ENCODE data around the gene KLHL15.

The KLHL15 gene

DNA sequence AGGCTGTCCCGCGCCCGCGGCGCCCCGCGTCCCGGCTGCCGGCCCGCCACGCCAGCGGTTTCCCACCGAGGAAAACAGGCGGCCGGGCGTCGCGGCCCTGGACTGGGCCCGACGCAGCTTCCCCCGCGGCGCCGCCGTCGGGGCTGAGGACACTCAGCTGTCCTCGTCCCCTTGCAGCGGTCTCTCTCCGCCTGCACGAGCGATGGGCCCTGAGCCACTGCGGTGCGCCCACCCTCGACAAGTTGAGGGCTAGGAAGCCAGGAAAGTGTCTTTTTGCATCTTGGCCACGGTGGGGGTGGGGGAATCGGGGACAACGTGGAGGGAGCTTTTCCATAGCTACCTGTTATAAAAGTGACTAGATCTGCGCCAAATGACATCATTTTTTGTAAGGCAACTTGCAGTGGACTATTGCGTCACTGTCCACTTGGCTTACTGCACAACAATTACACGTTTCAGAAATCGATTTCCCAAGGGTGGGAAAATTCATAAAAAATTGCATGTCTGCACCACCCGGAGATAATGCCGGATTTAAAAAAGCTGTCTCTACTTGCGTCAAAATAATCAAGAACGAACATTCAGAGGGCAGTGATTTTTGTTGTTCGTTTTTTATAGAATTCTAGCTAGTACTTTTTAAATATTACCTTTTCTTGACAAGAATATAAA, 1.1 kb downstream of the KLHL15 start:
- in situ Hi-C loops (cut with MboI; ENCODE audit: low sequenced_read_pairs), result loop anchor here (10.0 kb wide), 1 partner anchor 111 kb away; no protein-coding TSS in a partner anchor
- Histone ChIP-seq H3K36me3 (replicated peaks) (no peaks in the 10 kb centered on the region), H3K9me3 (no peaks in the 10 kb centered on the region), H3K27me3 (ENCODE audit: low read depth) (no peaks in the 10 kb centered on the region), H3K4me1 (peaks cover 15% of the 10 kb centered on the region), H3K4me3 (peak overlapping the region; percentile 85)
- peak in 1 of 2 experiments; percentile 25 for DNase-seq (ENCODE audit: low spot score in 2 of 2)

DNA sequence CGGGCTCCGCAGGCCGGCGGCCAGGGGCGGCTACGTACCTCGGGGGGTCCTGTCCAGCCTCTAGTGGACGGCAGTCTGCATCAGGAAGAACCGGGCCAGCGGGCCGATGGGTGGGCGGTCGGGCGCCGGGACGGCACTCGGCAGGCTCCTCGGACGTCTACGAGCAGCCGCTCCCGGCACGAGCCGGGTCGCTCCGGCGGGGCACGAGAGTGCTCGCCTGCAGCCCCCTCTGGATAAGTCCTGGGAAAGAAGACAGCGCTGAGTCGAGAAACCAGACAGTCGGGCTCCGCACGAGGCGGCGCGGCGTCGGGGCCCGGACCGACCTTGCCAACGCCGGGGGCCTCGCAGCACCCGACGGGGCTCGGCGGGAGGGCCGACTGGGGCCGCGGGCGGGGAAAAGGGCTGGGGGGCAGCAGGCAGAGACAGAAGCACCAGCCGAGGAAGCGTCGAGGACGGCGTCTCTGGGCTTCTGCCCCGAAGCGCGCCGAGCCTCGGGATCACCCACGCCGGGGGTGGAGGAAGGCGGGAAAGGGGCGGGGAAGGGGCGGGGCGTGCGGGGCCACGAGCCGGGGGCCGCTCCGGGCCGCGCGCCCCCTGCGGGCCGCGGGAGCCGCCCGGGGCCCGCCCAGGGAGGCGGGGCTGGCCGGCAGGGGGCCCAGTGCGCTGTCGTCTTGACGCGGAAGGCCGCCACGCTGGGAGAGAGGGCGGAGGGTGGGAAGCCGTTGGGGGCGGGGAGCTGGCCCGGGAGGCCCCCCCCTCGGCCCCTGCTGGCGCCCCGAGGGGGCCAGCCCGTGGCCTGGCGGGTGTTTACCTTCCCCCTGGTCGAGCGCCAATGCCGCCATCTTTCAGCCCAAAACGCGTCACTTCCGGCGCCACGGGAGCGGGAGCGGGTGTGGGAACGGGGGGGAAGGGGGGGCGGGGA, 1.9 kb downstream of the KLHL15 start:
- DNase-seq (ENCODE audit: low spot score in 2 of 2), result peak; percentile 88 to 95
- Histone ChIP-seq H3K36me3 (replicated peaks) (no peaks in the 10 kb centered on the region), H3K4me1 (peaks cover 18% of the 10 kb centered on the region), H3K9me3 (no peaks in the 10 kb centered on the region), H3K4me3 (peak overlapping the region; percentile 85), H3K27me3 (ENCODE audit: low read depth) (no peaks in the 10 kb centered on the region)
- in situ Hi-C loops (cut with MboI; ENCODE audit: low sequenced_read_pairs), result loop anchor here (10.0 kb wide), 1 partner anchor 110 kb away; no protein-coding TSS in a partner anchor

DNA sequence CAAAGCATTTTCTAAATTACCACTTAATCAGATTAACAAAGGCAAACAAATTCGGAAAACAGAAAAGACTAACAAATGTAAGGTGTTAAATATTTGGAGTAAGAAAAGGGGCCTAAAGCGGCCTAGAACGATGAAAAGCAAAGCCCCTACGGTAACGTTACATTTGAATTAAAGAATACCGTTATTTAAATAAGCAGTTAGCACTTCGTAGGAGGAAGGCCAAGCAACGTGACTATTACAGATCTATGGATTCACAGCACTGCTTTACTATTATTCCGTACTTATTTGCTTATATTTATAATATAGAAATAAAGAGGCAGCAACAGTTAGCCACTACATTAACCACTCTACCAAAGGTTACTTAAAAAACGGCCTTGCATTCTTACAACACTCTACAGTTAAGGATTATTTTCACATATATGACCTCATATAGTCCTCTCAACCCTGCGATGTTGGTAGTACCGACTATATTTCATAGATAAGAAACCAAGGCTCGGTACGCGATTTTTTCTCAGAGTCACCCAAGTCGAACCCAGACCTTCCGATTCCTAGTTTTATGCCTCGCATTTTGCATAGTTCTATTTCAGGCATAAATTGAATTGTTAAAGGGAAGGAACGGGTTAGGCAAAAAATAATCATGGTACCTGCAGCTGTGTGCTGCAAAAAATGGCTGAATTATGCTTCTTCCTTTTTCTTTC, 2.9 kb downstream of the KLHL15 start:
- no peak for DNase-seq (ENCODE audit: low spot score in 2 of 2)
- peak overlapping the region; percentile 85 for H3K4me3 ChIP-seq
- peaks cover 18% of the 10 kb centered on the region for H3K4me1 ChIP-seq

DNA sequence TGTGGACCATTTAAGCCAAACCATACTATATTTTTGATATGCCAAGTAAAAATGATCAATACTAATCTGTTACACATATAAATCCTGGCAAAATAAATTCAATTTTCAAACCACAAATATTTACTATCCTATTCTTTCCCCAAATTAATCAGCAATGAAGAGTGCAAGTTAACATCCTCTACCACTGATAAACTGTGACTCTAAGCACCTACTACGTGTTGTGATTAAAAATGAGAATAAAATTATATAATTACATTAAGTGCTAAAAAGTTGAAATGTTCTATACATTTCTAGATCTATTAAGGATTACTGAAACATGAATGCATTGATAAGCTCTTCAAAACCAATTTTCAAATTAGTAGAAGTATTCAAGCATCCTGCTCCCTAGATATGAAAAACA, 3.4 kb downstream of the KLHL15 start:
- H3K4me1 ChIP-seq, result peaks cover 18% of the 10 kb centered on the region
- H3K9me3 ChIP-seq, result no peaks in the 10 kb centered on the region
- H3K4me3 ChIP-seq, result peak overlapping the region; percentile 85
- no peaks in the 10 kb centered on the region for H3K27me3 ChIP-seq (ENCODE audit: low read depth)
- in situ Hi-C loops (cut with MboI; ENCODE audit: low sequenced_read_pairs), result loop anchor here (10.0 kb wide), 1 partner anchor 109 kb away; no protein-coding TSS in a partner anchor
- DNase-seq (ENCODE audit: low spot score in 2 of 2), result no peak
- peaks cover 4% of the 10 kb centered on the region; the same call in 1 of the 2 replicates for H3K36me3 ChIP-seq (replicated peaks)

More for the DNA sequence above, 2.9 kb downstream of the KLHL15 start:
- peaks cover 4% of the 10 kb centered on the region; the same call in 1 of the 2 replicates for H3K36me3 ChIP-seq (replicated peaks)
- H3K9me3 ChIP-seq, result no peaks in the 10 kb centered on the region
- in situ Hi-C loops (cut with MboI; ENCODE audit: low sequenced_read_pairs), result loop anchor here (10.0 kb wide), 1 partner anchor 109 kb away; no protein-coding TSS in a partner anchor
- H3K27me3 ChIP-seq (ENCODE audit: low read depth), result no peaks in the 10 kb centered on the region

DNA sequence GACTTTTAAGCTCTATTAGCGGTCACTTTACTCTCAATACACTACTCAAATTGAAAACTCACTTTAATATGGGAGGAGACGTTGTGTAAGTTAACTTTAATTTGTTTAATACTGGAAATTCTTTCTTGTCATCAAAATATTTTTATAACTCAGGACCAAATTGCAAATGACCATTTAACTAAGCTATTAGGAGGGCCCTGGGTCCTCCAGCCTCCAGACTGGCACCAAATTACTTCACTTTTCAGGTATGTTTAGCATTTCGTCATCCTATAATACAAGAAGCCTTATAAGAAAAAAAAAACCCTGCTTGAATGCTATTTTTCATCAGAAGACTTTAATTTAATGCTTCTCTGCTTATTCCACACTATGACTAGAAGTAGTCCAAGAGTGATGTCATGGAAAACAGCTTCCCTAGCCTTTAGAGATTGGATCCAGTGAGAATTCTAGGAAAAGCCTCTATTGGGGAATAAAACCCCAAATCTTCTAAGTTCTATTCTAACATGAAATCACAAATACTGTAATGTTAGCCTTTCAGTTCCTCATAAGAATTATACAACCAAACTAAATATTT, 6.6 kb downstream of the KLHL15 start:
- H3K27me3 ChIP-seq (ENCODE audit: low read depth), result no peaks in the 10 kb centered on the region
- DNase-seq (ENCODE audit: low spot score in 2 of 2), result no peak
- H3K4me1 ChIP-seq, result peaks cover 10% of the 10 kb centered on the region
- in situ Hi-C loops (cut with MboI; ENCODE audit: low sequenced_read_pairs), result loop anchor here (10.0 kb wide), 1 partner anchor 106 kb away; no protein-coding TSS in a partner anchor
- H3K9me3 ChIP-seq, result no peaks in the 10 kb centered on the region
- H3K4me3 ChIP-seq, result no peak overlapping the region
- H3K36me3 ChIP-seq (replicated peaks), result peaks cover 4% of the 10 kb centered on the region

DNA sequence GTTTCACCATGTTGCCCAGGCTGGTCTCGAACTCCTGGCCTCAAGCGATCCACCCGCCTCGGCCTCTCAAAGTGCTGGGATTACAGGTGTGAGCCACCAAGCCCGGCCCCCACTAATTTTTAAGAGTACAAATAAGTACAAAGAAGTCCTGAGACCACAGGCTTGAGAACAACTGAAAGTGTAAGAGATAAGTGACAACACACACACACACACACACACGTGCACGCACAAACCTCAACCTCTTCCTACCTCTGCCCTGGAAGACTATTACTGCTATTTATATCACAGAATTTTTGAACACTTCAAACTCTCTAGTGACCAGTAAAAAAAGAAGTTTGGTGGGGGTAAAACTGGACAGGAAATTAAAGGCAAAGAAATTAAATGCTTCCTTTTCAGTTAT, 7.5 kb downstream of the KLHL15 start:
- no peaks in the 10 kb centered on the region for H3K27me3 ChIP-seq (ENCODE audit: low read depth)
- peaks cover 10% of the 10 kb centered on the region for H3K4me1 ChIP-seq
- H3K9me3 ChIP-seq, result no peaks in the 10 kb centered on the region
- H3K4me3 ChIP-seq, result no peak overlapping the region
- peaks cover 4% of the 10 kb centered on the region for H3K36me3 ChIP-seq (replicated peaks)
- in situ Hi-C loops (cut with MboI; ENCODE audit: low sequenced_read_pairs), result no loop called here
- DNase-seq (ENCODE audit: low spot score in 2 of 2), result no peak

DNA sequence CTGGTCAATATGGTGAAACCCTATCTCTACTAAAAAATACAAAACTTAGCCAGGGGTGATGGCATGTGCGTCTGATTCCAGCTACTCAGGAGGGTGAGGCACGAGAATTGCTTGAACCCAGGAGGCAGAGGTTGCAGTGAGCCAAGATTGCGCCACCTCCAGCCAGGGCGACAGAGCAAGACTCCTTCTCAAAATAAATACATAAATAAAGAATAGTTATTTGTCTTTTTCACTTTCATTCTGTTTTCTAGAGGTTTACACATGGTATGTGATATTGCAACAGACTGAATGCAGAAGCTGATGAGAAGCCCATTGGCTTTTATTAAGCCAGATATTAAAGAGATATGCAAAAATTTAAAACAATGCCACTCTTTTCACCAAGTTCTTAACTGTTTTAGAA, 8.2 kb downstream of the KLHL15 start:
- Histone ChIP-seq H3K27me3 (ENCODE audit: low read depth) (no peaks in the 10 kb centered on the region), H3K4me3 (no peak overlapping the region), H3K4me1 (peaks cover 10% of the 10 kb centered on the region), H3K9me3 (no peaks in the 10 kb centered on the region), H3K36me3 (replicated peaks) (peaks cover 4% of the 10 kb centered on the region)
- no peak for DNase-seq (ENCODE audit: low spot score in 2 of 2)
- in situ Hi-C loops (cut with MboI; ENCODE audit: low sequenced_read_pairs), result no loop called here

DNA sequence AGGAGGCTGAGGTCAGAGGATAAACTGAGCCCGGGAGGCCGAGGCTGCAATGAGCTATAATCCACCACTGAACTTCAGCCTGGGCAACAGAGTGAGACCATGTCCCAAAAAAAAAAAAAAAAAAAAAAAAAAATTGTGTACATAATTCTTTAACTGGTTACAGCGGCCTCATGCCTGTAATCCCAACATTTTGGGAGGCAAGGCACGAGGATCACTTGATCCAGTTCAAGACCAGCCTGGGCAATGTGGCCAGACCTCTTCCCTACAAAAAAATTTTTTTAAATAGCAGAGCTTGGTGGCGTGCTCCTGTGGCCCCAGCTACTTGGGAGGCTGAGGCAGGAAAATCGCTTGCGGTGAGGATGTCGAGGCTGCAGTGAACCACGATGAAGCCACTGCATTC, 9.3 kb downstream of the KLHL15 start:
- in situ Hi-C loops (cut with MboI; ENCODE audit: low sequenced_read_pairs), result no loop called here
- no peaks in the 10 kb centered on the region for H3K9me3 ChIP-seq
- DNase-seq (ENCODE audit: low spot score in 2 of 2), result no peak
- H3K36me3 ChIP-seq (replicated peaks), result peaks cover 4% of the 10 kb centered on the region
- peaks cover 3% of the 10 kb centered on the region for H3K4me1 ChIP-seq
- H3K27me3 ChIP-seq (ENCODE audit: low read depth), result no peaks in the 10 kb centered on the region
- no peak overlapping the region for H3K4me3 ChIP-seq

DNA sequence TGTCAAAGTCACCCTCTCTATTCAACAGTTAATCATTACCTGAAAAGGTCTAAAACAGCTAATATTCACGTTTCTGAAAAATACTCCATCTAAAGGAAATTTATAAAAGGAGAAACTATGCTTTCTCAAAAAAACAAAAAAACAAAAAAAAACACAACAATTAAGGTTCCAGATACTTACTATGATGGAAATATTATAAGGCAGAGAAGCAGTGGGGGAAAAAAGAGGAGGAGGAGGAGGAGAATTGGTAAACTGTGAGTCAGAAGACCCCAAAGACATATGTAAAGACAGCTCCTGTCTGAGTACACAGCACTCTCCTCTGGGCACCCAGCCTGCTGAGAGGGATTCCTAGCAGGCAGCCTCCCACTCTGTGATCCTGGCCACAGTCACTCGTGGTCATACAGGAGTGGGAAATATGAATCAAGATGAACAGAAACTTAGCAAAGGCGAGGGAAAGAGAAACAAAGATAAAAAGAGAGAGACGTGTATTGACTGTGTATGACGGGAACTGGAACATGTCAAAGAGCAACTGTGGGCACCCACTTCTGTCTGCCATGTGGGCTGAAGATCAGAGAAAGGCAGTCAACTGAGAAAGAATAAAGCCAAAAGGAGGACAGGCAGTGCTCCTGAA, 12.5 kb downstream of the KLHL15 start:
- in situ Hi-C loops (cut with MboI; ENCODE audit: low sequenced_read_pairs), result no loop called here
- H3K4me3 ChIP-seq, result no peak overlapping the region
- no peaks in the 10 kb centered on the region; the same call in 1 of the 2 replicates for H3K36me3 ChIP-seq (replicated peaks)
- no peaks in the 10 kb centered on the region for H3K9me3 ChIP-seq
- DNase-seq (ENCODE audit: low spot score in 2 of 2), result no peak
- H3K27me3 ChIP-seq (ENCODE audit: low read depth), result no peaks in the 10 kb centered on the region
- no peaks in the 10 kb centered on the region for H3K4me1 ChIP-seq

DNA sequence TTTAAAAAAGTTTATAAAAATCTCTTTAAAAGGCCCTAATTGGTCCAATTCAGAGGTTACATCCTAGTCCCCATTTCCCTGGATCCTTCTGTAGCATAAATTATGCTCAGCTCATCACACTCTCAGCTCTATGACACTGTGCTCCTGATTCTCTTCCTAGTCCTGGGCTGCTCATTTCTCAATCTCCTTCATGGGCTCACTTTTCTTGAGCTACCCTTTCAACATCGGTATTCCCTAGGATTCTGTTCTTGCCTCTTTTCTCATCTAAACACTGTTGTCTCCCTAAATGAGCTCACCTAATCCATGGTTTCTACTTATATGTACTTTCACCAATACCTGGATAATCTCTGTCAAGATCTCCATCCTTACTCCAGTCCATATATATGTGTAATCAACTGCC, 14.7 kb downstream of the KLHL15 start:
- no peaks in the 10 kb centered on the region for H3K9me3 ChIP-seq

DNA sequence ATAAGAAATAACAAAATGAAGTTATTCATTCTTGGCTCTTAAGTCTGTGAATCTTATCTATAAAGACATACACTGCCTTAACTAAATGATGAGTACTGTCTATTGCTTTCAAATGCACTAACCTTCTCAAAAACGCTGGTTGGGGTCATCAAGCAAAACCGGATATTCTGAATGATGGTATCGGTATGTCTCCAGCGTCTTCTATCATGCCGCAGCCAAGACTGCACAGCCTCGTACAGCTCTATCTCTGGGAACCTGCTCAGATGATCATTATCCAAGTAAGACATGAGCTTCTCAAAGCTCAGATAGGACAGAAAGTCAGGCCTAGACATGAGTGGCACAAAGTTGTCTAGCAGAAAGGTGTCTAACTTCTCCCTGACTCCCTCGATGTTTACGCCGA, 21.1 kb downstream of the KLHL15 start:
- H3K4me1 ChIP-seq, result peaks cover 9% of the 10 kb centered on the region
- no peaks in the 10 kb centered on the region for H3K9me3 ChIP-seq
- H3K27me3 ChIP-seq (ENCODE audit: low read depth), result no peaks in the 10 kb centered on the region
- H3K4me3 ChIP-seq, result no peak overlapping the region
- peaks cover 35% of the 10 kb centered on the region for H3K36me3 ChIP-seq (replicated peaks)
- no peak for DNase-seq (ENCODE audit: low spot score in 2 of 2)
- in situ Hi-C loops (cut with MboI; ENCODE audit: low sequenced_read_pairs), result no loop called here

More for the DNA sequence above, 14.7 kb downstream of the KLHL15 start:
- H3K36me3 ChIP-seq (replicated peaks), result no peaks in the 10 kb centered on the region
- in situ Hi-C loops (cut with MboI; ENCODE audit: low sequenced_read_pairs), result no loop called here
- no peaks in the 10 kb centered on the region for H3K4me1 ChIP-seq
- DNase-seq (ENCODE audit: low spot score in 2 of 2), result no peak
- no peak overlapping the region for H3K4me3 ChIP-seq
- no peaks in the 10 kb centered on the region for H3K27me3 ChIP-seq (ENCODE audit: low read depth)

DNA sequence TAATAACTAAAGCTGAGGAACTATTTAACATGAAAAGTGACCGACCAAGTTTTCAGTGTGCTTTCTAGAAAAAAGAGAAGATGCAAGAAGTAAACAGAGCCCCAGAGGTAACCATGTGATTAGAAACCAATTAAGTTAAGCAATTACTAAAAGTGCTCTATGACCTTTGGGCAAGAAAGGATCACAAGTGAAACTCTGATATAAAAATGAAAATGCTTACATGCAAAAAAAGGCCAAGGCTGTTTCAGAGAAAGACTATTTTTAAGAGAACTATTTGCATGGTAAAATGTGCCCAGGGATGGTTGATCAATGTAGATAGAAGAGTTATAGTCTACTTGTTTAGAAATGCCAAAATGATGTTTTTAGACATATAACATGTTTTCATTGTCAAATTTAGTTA, 22.0 kb downstream of the KLHL15 start:
- peaks cover 39% of the 10 kb centered on the region for H3K36me3 ChIP-seq (replicated peaks)
- in situ Hi-C loops (cut with MboI; ENCODE audit: low sequenced_read_pairs), result no loop called here

DNA sequence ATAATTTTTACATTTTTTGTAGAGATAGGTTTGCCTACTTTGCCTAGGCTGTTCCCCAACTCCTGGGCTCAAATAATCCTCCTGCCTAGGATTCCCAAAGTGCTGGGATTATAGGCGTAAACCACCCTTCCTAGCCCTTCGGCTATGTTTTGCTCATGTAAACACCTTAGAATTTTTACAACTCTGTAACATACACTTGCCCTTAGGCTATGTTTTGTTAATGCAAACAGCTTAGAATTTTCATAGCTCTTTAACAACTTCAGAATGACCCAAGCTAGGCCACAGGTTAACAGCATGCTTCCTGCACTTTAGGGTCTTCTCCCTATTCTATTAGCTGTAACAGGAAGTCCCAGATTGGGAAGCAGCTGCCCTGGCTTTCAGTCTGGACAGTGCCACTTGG, 24.2 kb downstream of the KLHL15 start:
- Histone ChIP-seq H3K4me3 (no peak overlapping the region), H3K27me3 (ENCODE audit: low read depth) (no peaks in the 10 kb centered on the region), H3K9me3 (no peaks in the 10 kb centered on the region), H3K36me3 (replicated peaks) (peaks cover 44% of the 10 kb centered on the region), H3K4me1 (peaks cover 9% of the 10 kb centered on the region)
- in situ Hi-C loops (cut with MboI; ENCODE audit: low sequenced_read_pairs), result no loop called here
- DNase-seq (ENCODE audit: low spot score in 2 of 2), result peak; percentile 41 to 61

More for the DNA sequence above, 22.0 kb downstream of the KLHL15 start:
- H3K27me3 ChIP-seq (ENCODE audit: low read depth), result no peaks in the 10 kb centered on the region
- H3K4me3 ChIP-seq, result no peak overlapping the region
- H3K9me3 ChIP-seq, result no peaks in the 10 kb centered on the region
- peaks cover 9% of the 10 kb centered on the region for H3K4me1 ChIP-seq
- no peak for DNase-seq (ENCODE audit: low spot score in 2 of 2)
